ENCODE data around the gene DNAJB13. TPM values are rescaled to one million over a fixed set of nuclear protein-coding genes. Genes with fewer than 3 reads are reported as not detected.
A peak's percentile ranks its signal among the peaks of the same experiment; 100 is the strongest.

The DNAJB13 gene
- total RNA-seq, 2 experiments from 2014 or later = 0.29 TPM; not detected in 1

GRCh38 chr11:73971175-73971719 is 20.4 kb downstream of the DNAJB13 start:
- peak overlapping the region; percentile 47 for H3K4me2 ChIP-seq (ENCODE audit: low read length)
- no TSS peak for BruUV-seq (replicated peaks)
- no peak overlapping the region for H2AFZ ChIP-seq (ENCODE audit: low read length)
- H4K20me1 ChIP-seq (ENCODE audit: insufficient read depth, low read length) = no peaks in the 10 kb centered on the region
- no peaks in the 10 kb centered on the region for H3K9me3 ChIP-seq (ENCODE audit: low read length)
- TF ChIP-seq, protein P1, sequence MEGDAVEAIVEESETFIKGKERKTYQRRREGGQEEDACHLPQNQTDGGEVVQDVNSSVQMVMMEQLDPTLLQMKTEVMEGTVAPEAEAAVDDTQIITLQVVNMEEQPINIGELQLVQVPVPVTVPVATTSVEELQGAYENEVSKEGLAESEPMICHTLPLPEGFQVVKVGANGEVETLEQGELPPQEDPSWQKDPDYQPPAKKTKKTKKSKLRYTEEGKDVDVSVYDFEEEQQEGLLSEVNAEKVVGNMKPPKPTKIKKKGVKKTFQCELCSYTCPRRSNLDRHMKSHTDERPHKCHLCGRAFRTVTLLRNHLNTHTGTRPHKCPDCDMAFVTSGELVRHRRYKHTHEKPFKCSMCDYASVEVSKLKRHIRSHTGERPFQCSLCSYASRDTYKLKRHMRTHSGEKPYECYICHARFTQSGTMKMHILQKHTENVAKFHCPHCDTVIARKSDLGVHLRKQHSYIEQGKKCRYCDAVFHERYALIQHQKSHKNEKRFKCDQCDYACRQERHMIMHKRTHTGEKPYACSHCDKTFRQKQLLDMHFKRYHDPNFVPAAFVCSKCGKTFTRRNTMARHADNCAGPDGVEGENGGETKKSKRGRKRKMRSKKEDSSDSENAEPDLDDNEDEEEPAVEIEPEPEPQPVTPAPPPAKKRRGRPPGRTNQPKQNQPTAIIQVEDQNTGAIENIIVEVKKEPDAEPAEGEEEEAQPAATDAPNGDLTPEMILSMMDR (conservative IDR thresholded peaks at IDR 0.05; ENCODE audit: low read length) = no peak
- TF ChIP-seq EZH2phosphoT487 (IDR thresholded peaks at IDR 0.05; ENCODE audit: borderline replicate concordance, low read depth, low read length) = no peak
- H3K27ac ChIP-seq (ENCODE audit: low read depth, low read length, poor library complexity, severe bottlenecking) = peak overlapping the region; percentile 65
- peaks cover 36% of the 10 kb centered on the region for H3K36me3 ChIP-seq (ENCODE audit: insufficient read depth, low read length)
- no peaks in the 10 kb centered on the region for H3K79me2 ChIP-seq (ENCODE audit: insufficient read depth, low read depth, low read length)
- intact Hi-C loops (cut with micrococcal nuclease; ENCODE audit: unreplicated experiment) = no loop called here
- no peak overlapping the region for H3K4me3 ChIP-seq (ENCODE audit: low read depth, low read length, poor library complexity, severe bottlenecking)
- ChIA-PET POLR2A (interaction anchor here (1.3 to 3.3 kb wide), 2 partner anchors 9 to 23 kb away, joined by 4 to 18 read pairs; no protein-coding TSS in a partner anchor), CTCF (ENCODE audit: unreplicated experiment) (no interaction called here)
- H3K9me2 ChIP-seq (ENCODE audit: insufficient read depth, low read length) = no peaks in the 10 kb centered on the region
- peaks cover 49% of the 10 kb centered on the region for H3K4me1 ChIP-seq (ENCODE audit: insufficient read depth, low read length, poor library complexity, severe bottlenecking)
- peak; percentile 66 for DNase-seq (ENCODE audit: low spot score)

GRCh38 chr11:73972187-73972586 is 21.4 kb downstream of the DNAJB13 start:
- Histone ChIP-seq H3K4me3 (ENCODE audit: low read depth, low read length, poor library complexity, severe bottlenecking) (no peak overlapping the region), H3K9me2 (ENCODE audit: insufficient read depth, low read length) (no peaks in the 10 kb centered on the region), H3K4me2 (ENCODE audit: low read length) (no peak overlapping the region), H3K36me3 (ENCODE audit: insufficient read depth, low read length) (peaks cover 45% of the 10 kb centered on the region), H4K20me1 (ENCODE audit: insufficient read depth, low read length) (0 out of 2 replicates have a peak, but pooled peaks cover 8% of the 10 kb centered on the region), H3K27ac (ENCODE audit: low read depth, low read length, poor library complexity, severe bottlenecking) (peak overlapping the region; percentile 26), H2AFZ (ENCODE audit: low read length) (no peak overlapping the region), H3K4me1 (ENCODE audit: insufficient read depth, low read length, poor library complexity, severe bottlenecking) (peaks cover 49% of the 10 kb centered on the region), H3K79me2 (ENCODE audit: insufficient read depth, low read depth, low read length) (peaks cover 9% of the 10 kb centered on the region; the same call in 1 of the 2 replicates), H3K9me3 (ENCODE audit: low read length) (no peaks in the 10 kb centered on the region)
- intact Hi-C loops (cut with micrococcal nuclease; ENCODE audit: unreplicated experiment) = no loop called here
- peak; percentile 39 for DNase-seq (ENCODE audit: low spot score)
- no TSS peak for BruUV-seq (replicated peaks)
- no peak for TF ChIP-seq EZH2phosphoT487 (IDR thresholded peaks at IDR 0.05; ENCODE audit: borderline replicate concordance, low read depth, low read length)
- TF ChIP-seq, protein P1 (conservative IDR thresholded peaks at IDR 0.05; ENCODE audit: low read length) = no peak
- ChIA-PET CTCF (ENCODE audit: unreplicated experiment) (interaction anchor here (1.0 kb wide), 1 partner anchor 15 kb away, joined by 3 read pairs; no protein-coding TSS in a partner anchor), POLR2A (interaction anchor here (1.1 to 3.3 kb wide), 5 partner anchors 8 to 25 kb away, joined by 3 to 18 read pairs (median 4); no protein-coding TSS in a partner anchor)
